ENCODE data around the gene PRCD.

Gene PRCD

GRCh38 chr17:76539631-76540271 lies at the start of gene PRCD:
Gene PRCD (plus strand): TSS chr17:76540044. CDS start chr17:76540142, 98 bp downstream.
- Histone ChIP-seq H3K9me3 (ENCODE audit: control insufficient read depth in 5 of 5, low read length in 5 of 5) (no peaks in the 10 kb centered on the region), H3K9ac (ENCODE audit: low read length in 5 of 5) (peak within 1 kb of the TSS in 2 of 5 donors; percentile 71 to 72), H3K4me3 (ENCODE audit: low read depth in 1 of 5, low read length in 5 of 5) (peak within 1 kb of the TSS; percentile 59 to 70 (median 67)), H3K36me3 (ENCODE audit: control insufficient read depth in 5 of 5, insufficient read depth in 5 of 5, low read length in 5 of 5) (no peaks in the 10 kb centered on the region), H3K27me3 (ENCODE audit: control insufficient read depth in 5 of 5, insufficient read depth in 4 of 5, low read length in 5 of 5) (peaks cover 0 to 4% (median 0%) of the 10 kb centered on the region in 5 donors), H3K4me1 (ENCODE audit: control insufficient read depth in 5 of 5, insufficient read depth in 5 of 5, low read length in 5 of 5) (peaks cover 13 to 77% (median 70%) of the 10 kb centered on the region in 5 donors), H3K27ac (ENCODE audit: low read depth, low read length) (peak within 1 kb of the TSS; percentile 41)

GRCh38 chr17:76490112-76490710 lies 49.6 kb upstream of the PRCD start:
- Histone ChIP-seq H3K27me3 (ENCODE audit: control insufficient read depth in 5 of 5, insufficient read depth in 4 of 5, low read length in 5 of 5) (peaks cover 0 to 6% (median 0%) of the 10 kb centered on the region in 5 donors), H3K36me3 (ENCODE audit: control insufficient read depth in 5 of 5, insufficient read depth in 5 of 5, low read length in 5 of 5) (peaks cover 0 to 2% (median 0%) of the 10 kb centered on the region in 5 donors), H3K9ac (ENCODE audit: low read length in 5 of 5) (no peak overlapping the region), H3K4me3 (ENCODE audit: low read depth in 1 of 5, low read length in 5 of 5) (no peak overlapping the region), H3K4me1 (ENCODE audit: control insufficient read depth in 5 of 5, insufficient read depth in 5 of 5, low read length in 5 of 5) (peaks cover 2 to 63% (median 43%) of the 10 kb centered on the region in 5 donors), H3K27ac (ENCODE audit: low read depth, low read length) (no peak overlapping the region), H3K9me3 (ENCODE audit: control insufficient read depth in 5 of 5, low read length in 5 of 5) (no peaks in the 10 kb centered on the region)

GRCh38 chr17:76491271-76492122 lies 48.3 kb upstream of the PRCD start:
- H3K9me3 ChIP-seq (ENCODE audit: control insufficient read depth in 5 of 5, low read length in 5 of 5), result no peaks in the 10 kb centered on the region
- H3K9ac ChIP-seq (ENCODE audit: low read length in 5 of 5), result peak overlapping the region in 2 of 5 donors; percentile 69 to 70

GRCh38 chr17:76492123-76492988 lies 47.5 kb upstream of the PRCD start:
- Histone ChIP-seq H3K4me3 (ENCODE audit: low read depth in 1 of 5, low read length in 5 of 5) (peak overlapping the region in 3 of 5 donors; percentile 32 to 49 (median 38)), H3K27me3 (ENCODE audit: control insufficient read depth in 5 of 5, insufficient read depth in 4 of 5, low read length in 5 of 5) (peaks cover 0 to 6% (median 0%) of the 10 kb centered on the region in 5 donors), H3K4me1 (ENCODE audit: control insufficient read depth in 5 of 5, insufficient read depth in 5 of 5, low read length in 5 of 5) (peaks cover 2 to 64% (median 45%) of the 10 kb centered on the region in 5 donors), H3K36me3 (ENCODE audit: control insufficient read depth in 5 of 5, insufficient read depth in 5 of 5, low read length in 5 of 5) (peaks cover 0 to 2% (median 0%) of the 10 kb centered on the region in 5 donors), H3K27ac (ENCODE audit: low read depth, low read length) (peak overlapping the region; percentile 57), H3K9me3 (ENCODE audit: control insufficient read depth in 5 of 5, low read length in 5 of 5) (no peaks in the 10 kb centered on the region), H3K9ac (ENCODE audit: low read length in 5 of 5) (peak overlapping the region in 4 of 5 donors; percentile 26 to 70 (median 61))

More at GRCh38 chr17:76491271-76492122, 48.3 kb upstream of the PRCD start:
- Histone ChIP-seq H3K36me3 (ENCODE audit: control insufficient read depth in 5 of 5, insufficient read depth in 5 of 5, low read length in 5 of 5) (peaks cover 0 to 2% (median 0%) of the 10 kb centered on the region in 5 donors), H3K4me1 (ENCODE audit: control insufficient read depth in 5 of 5, insufficient read depth in 5 of 5, low read length in 5 of 5) (peaks cover 2 to 60% (median 43%) of the 10 kb centered on the region in 5 donors), H3K4me3 (ENCODE audit: low read depth in 1 of 5, low read length in 5 of 5) (no peak overlapping the region), H3K27ac (ENCODE audit: low read depth, low read length) (no peak overlapping the region), H3K27me3 (ENCODE audit: control insufficient read depth in 5 of 5, insufficient read depth in 4 of 5, low read length in 5 of 5) (peaks cover 0 to 6% (median 0%) of the 10 kb centered on the region in 5 donors)

GRCh38 chr17:76492989-76493501 lies 46.8 kb upstream of the PRCD start:
- peaks cover 2 to 71% (median 52%) of the 10 kb centered on the region in 5 donors for H3K4me1 ChIP-seq (ENCODE audit: control insufficient read depth in 5 of 5, insufficient read depth in 5 of 5, low read length in 5 of 5)
- no peaks in the 10 kb centered on the region for H3K36me3 ChIP-seq (ENCODE audit: control insufficient read depth in 5 of 5, insufficient read depth in 5 of 5, low read length in 5 of 5)
- no peaks in the 10 kb centered on the region for H3K9me3 ChIP-seq (ENCODE audit: control insufficient read depth in 5 of 5, low read length in 5 of 5)
- H3K9ac ChIP-seq (ENCODE audit: low read length in 5 of 5), result peak overlapping the region in 4 of 5 donors; percentile 26 to 70 (median 61)
- H3K4me3 ChIP-seq (ENCODE audit: low read depth in 1 of 5, low read length in 5 of 5), result peak overlapping the region in 4 of 5 donors; percentile 15 to 49 (median 35)
- peaks cover 0 to 6% (median 0%) of the 10 kb centered on the region in 5 donors for H3K27me3 ChIP-seq (ENCODE audit: control insufficient read depth in 5 of 5, insufficient read depth in 4 of 5, low read length in 5 of 5)
- peak overlapping the region; percentile 57 for H3K27ac ChIP-seq (ENCODE audit: low read depth, low read length)

GRCh38 chr17:76493505-76494167 lies 46.2 kb upstream of the PRCD start:
- H3K9me3 ChIP-seq (ENCODE audit: control insufficient read depth in 5 of 5, low read length in 5 of 5), result no peaks in the 10 kb centered on the region
- peaks cover 4 to 77% (median 58%) of the 10 kb centered on the region in 5 donors for H3K4me1 ChIP-seq (ENCODE audit: control insufficient read depth in 5 of 5, insufficient read depth in 5 of 5, low read length in 5 of 5)
- peak overlapping the region in 3 of 5 donors; percentile 31 to 69 (median 62) for H3K9ac ChIP-seq (ENCODE audit: low read length in 5 of 5)
- H3K36me3 ChIP-seq (ENCODE audit: control insufficient read depth in 5 of 5, insufficient read depth in 5 of 5, low read length in 5 of 5), result no peaks in the 10 kb centered on the region
- H3K27ac ChIP-seq (ENCODE audit: low read depth, low read length), result peak overlapping the region; percentile 57
- peaks cover 0 to 6% (median 0%) of the 10 kb centered on the region in 5 donors for H3K27me3 ChIP-seq (ENCODE audit: control insufficient read depth in 5 of 5, insufficient read depth in 4 of 5, low read length in 5 of 5)
- H3K4me3 ChIP-seq (ENCODE audit: low read depth in 1 of 5, low read length in 5 of 5), result peak overlapping the region in 3 of 5 donors; percentile 15 to 49 (median 38)

GRCh38 chr17:76495663-76496400 lies 44.0 kb upstream of the PRCD start:
- Histone ChIP-seq H3K9ac (ENCODE audit: low read length in 5 of 5) (no peak overlapping the region), H3K27ac (ENCODE audit: low read depth, low read length) (no peak overlapping the region), H3K36me3 (ENCODE audit: control insufficient read depth in 5 of 5, insufficient read depth in 5 of 5, low read length in 5 of 5) (no peaks in the 10 kb centered on the region), H3K4me3 (ENCODE audit: low read depth in 1 of 5, low read length in 5 of 5) (no peak overlapping the region), H3K27me3 (ENCODE audit: control insufficient read depth in 5 of 5, insufficient read depth in 4 of 5, low read length in 5 of 5) (peaks cover 0 to 6% (median 0%) of the 10 kb centered on the region in 5 donors), H3K4me1 (ENCODE audit: control insufficient read depth in 5 of 5, insufficient read depth in 5 of 5, low read length in 5 of 5) (peaks cover 4 to 85% (median 71%) of the 10 kb centered on the region in 5 donors), H3K9me3 (ENCODE audit: control insufficient read depth in 5 of 5, low read length in 5 of 5) (no peaks in the 10 kb centered on the region)

DNA sequence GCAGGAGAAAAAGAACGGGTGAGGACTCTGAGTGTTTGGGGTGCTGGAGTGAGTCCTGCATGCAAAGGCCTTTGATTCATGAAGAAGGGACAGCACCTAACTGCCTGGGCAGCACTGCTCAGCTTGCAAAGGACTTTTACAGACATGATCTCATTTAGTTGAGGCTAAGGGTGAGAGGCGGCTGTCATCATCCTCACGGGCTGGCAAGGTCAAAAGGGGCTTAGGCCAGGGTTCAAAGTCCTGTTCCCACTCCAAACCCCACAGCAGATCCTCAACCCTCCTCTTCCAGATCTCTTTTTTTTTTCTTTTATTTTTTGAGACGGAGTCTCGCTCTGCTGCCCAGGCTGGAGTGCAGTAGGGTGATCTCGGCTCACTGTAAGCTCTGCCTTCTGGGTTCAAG lies 43.4 kb upstream of the PRCD start:
- Histone ChIP-seq H3K27ac (ENCODE audit: low read depth, low read length) (no peak overlapping the region), H3K4me1 (ENCODE audit: control insufficient read depth in 5 of 5, insufficient read depth in 5 of 5, low read length in 5 of 5) (peaks cover 4 to 84% (median 68%) of the 10 kb centered on the region in 5 donors), H3K4me3 (ENCODE audit: low read depth in 1 of 5, low read length in 5 of 5) (no peak overlapping the region), H3K36me3 (ENCODE audit: control insufficient read depth in 5 of 5, insufficient read depth in 5 of 5, low read length in 5 of 5) (no peaks in the 10 kb centered on the region), H3K27me3 (ENCODE audit: control insufficient read depth in 5 of 5, insufficient read depth in 4 of 5, low read length in 5 of 5) (peaks cover 0 to 6% (median 0%) of the 10 kb centered on the region in 5 donors), H3K9me3 (ENCODE audit: control insufficient read depth in 5 of 5, low read length in 5 of 5) (no peaks in the 10 kb centered on the region), H3K9ac (ENCODE audit: low read length in 5 of 5) (no peak overlapping the region)

Data from subcutaneous abdominal adipose tissue (tissue), 5 donors.